Measurements from ENCODE around the gene ST6GAL1. TPM values are rescaled to one million over a fixed set of nuclear protein-coding genes. Genes with fewer than 3 reads are reported as not detected.

Gene ST6GAL1
- total and polyA plus RNA-seq, 10 of the 15 experiments (the other 5 are each of a cell fraction or from before 2014, with no cell fraction given): 74.2 to 248 (median 149) TPM

DNA sequence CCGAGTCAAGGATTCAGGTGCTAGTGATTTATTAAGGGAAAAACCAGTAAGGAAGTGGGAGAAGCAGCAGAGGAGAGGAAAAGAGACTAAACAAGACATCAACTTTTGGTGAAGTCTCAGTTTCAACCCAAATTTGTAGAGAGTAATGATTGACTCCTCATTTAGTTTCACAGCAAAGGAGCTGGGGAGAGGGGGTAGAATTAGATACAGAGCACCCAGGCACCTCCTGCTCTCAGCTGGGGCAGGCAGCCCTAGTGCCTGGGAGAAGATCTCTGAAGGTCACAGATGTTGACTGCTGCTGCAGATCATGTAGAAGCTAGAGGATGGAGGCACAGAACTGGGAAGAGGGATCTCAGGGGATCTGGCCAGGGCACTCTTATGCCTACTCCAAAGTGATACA, 179.8 kb downstream of the ST6GAL1 start:
- Histone ChIP-seq H3K79me2 (ENCODE audit: control insufficient read depth, insufficient read depth, low read length) (no peaks in the 10 kb centered on the region), H3K36me3 (ENCODE audit: control insufficient read depth in 2 of 2, insufficient read depth in 2 of 2, low read length in 1 of 2) (no peaks in the 10 kb centered on the region), H2AFZ (ENCODE audit: control insufficient read depth, low read depth, low read length) (no peak overlapping the region), H3K27me3 (replicated peaks in 1 of 2; ENCODE audit: control insufficient read depth in 2 of 2, insufficient read depth in 2 of 2, low read length in 1 of 2) (no peaks in the 10 kb centered on the region), H3K4me3 (no peak overlapping the region), H3K9me3 (replicated peaks; ENCODE audit: control insufficient read depth, insufficient read depth, low read length) (no peaks in the 10 kb centered on the region), H3K9ac (ENCODE audit: control insufficient read depth, insufficient read depth, low read length) (no peak overlapping the region), H3K4me1 (ENCODE audit: control insufficient read depth, insufficient read depth, low read length) (peaks cover 4% of the 10 kb centered on the region; the same call in 1 of the 2 replicates), H3K27ac (ENCODE audit: control insufficient read depth, insufficient read depth) (no peak overlapping the region), H3K4me2 (ENCODE audit: control insufficient read depth, insufficient read depth) (no peak overlapping the region), H4K20me1 (ENCODE audit: control insufficient read depth, insufficient read depth) (no peaks in the 10 kb centered on the region)
- no peak for ATAC-seq
- ChIA-PET RAD21 (ENCODE audit: unreplicated experiment) (interaction anchor here (0.6 to 2.3 kb wide), 3 partner anchors 29 to 260 kb away, joined by 3 to 17 read pairs (median 3); partner anchors contain the start of gene RPL39L), CTCF (interaction anchor here (1.0 to 7.0 kb wide), 3 partner anchors 29 to 261 kb away, joined by 6 to 197 read pairs (median 70); partner anchors contain the start of gene RPL39L), POLR2A (no interaction called here), SMC1A (ENCODE audit: uncharacterized antibody, unreplicated experiment) (interaction anchor here (1.0 to 1.4 kb wide), 3 partner anchors 12 to 58 kb away, joined by 3 to 6 read pairs (median 3); no protein-coding TSS in a partner anchor)
- 33% methylated on average over 1 of the region's 1 CpG for WGBS (ENCODE audit: insufficient coverage, insufficient replicate concordance, low lambda C conversion rate, missing lambda C conversion rate)
- DNase-seq (ENCODE audit: low read depth, low spot score): no peak
- in situ Hi-C loops (cut with MboI) (no loop called here), intact Hi-C loops (cut with micrococcal nuclease; ENCODE audit: unreplicated experiment) (no loop called here)
- no TSS peak for BruUV-seq (replicated peaks)
- no peak for FAIRE-seq
- TF ChIP-seq SMAD1 (IDR thresholded peaks at IDR 0.05; ENCODE audit: low read depth, partially characterized antibody): no peak
- TF ChIP-seq WRNIP1 (IDR thresholded peaks at IDR 0.05; ENCODE audit: borderline replicate concordance, low read depth, low read length): no peak
- TF ChIP-seq CHD4 (IDR thresholded peaks at IDR 0.05): no peak
- TF ChIP-seq ZZZ3 (IDR thresholded peaks at IDR 0.05; ENCODE audit: control insufficient read depth, insufficient read length, low read depth): no peak
- no peak for TF ChIP-seq SUZ12 (IDR thresholded peaks at IDR 0.05; ENCODE audit: unreplicated experiment)
- TF ChIP-seq, protein P1, sequence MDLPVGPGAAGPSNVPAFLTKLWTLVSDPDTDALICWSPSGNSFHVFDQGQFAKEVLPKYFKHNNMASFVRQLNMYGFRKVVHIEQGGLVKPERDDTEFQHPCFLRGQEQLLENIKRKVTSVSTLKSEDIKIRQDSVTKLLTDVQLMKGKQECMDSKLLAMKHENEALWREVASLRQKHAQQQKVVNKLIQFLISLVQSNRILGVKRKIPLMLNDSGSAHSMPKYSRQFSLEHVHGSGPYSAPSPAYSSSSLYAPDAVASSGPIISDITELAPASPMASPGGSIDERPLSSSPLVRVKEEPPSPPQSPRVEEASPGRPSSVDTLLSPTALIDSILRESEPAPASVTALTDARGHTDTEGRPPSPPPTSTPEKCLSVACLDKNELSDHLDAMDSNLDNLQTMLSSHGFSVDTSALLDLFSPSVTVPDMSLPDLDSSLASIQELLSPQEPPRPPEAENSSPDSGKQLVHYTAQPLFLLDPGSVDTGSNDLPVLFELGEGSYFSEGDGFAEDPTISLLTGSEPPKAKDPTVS (IDR thresholded peaks at IDR 0.05; ENCODE audit: low read depth, low read length): no peak
- TF ChIP-seq ELK1 (IDR thresholded peaks at IDR 0.05; ENCODE audit: low read depth, low read length): no peak
- no peak for TF ChIP-seq IRF5 (IDR thresholded peaks at IDR 0.05; ENCODE audit: borderline replicate concordance)
- TF ChIP-seq, protein P2, sequence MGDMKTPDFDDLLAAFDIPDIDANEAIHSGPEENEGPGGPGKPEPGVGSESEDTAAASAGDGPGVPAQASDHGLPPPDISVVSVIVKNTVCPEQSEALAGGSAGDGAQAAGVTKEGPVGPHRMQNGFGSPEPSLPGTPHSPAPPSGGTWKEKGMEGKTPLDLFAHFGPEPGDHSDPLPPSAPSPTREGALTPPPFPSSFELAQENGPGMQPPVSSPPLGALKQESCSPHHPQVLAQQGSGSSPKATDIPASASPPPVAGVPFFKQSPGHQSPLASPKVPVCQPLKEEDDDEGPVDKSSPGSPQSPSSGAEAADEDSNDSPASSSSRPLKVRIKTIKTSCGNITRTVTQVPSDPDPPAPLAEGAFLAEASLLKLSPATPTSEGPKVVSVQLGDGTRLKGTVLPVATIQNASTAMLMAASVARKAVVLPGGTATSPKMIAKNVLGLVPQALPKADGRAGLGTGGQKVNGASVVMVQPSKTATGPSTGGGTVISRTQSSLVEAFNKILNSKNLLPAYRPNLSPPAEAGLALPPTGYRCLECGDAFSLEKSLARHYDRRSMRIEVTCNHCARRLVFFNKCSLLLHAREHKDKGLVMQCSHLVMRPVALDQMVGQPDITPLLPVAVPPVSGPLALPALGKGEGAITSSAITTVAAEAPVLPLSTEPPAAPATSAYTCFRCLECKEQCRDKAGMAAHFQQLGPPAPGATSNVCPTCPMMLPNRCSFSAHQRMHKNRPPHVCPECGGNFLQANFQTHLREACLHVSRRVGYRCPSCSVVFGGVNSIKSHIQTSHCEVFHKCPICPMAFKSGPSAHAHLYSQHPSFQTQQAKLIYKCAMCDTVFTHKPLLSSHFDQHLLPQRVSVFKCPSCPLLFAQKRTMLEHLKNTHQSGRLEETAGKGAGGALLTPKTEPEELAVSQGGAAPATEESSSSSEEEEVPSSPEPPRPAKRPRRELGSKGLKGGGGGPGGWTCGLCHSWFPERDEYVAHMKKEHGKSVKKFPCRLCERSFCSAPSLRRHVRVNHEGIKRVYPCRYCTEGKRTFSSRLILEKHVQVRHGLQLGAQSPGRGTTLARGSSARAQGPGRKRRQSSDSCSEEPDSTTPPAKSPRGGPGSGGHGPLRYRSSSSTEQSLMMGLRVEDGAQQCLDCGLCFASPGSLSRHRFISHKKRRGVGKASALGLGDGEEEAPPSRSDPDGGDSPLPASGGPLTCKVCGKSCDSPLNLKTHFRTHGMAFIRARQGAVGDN (IDR thresholded peaks at IDR 0.05): no peak
- TF ChIP-seq CTCF (IDR thresholded peaks at IDR 0.05 in 2 of 3, conservative IDR thresholded peaks at IDR 0.05 in 1 of 3; ENCODE audit: control insufficient read depth in 2 of 3, extremely low read depth in 1 of 3, insufficient read depth in 1 of 3, low read depth in 3 of 3, low read length in 3 of 3): no peak

Measured in GM12878 (cell line).